Muscle layer of colon (tissue), 2 donors: ENCODE data around the gene APOBEC2.

Source experiments
- H3K27ac ChIP-seq: one replicate; pipeline ENCODE4 v1.7.0; 2013; ENCODE audit warnings: low read depth, mild to moderate bottlenecking, low read length, moderate library complexity
- H3K27me3 ChIP-seq, 2 donors: one replicate each; pipeline ENCODE4 v1.7.0; 2013; ENCODE audit warnings: low read length in 2 of 2, mild to moderate bottlenecking in 2 of 2; ENCODE audit not compliant: insufficient read depth in 2 of 2, control insufficient read depth in 1 of 2
- H3K36me3 ChIP-seq: one replicate; pipeline ENCODE4 v1.7.0; 2013; ENCODE audit warnings: mild to moderate bottlenecking, low read length; ENCODE audit not compliant: insufficient read depth
- H3K4me1 ChIP-seq: one replicate; pipeline ENCODE4 v1.7.0; 2013; ENCODE audit warnings: mild to moderate bottlenecking, low read length; ENCODE audit not compliant: insufficient read depth
- H3K4me3 ChIP-seq, 2 donors: one replicate each; pipeline ENCODE4 v1.7.0; 2013; ENCODE audit warnings: low read length in 2 of 2, low read depth in 1 of 2, mild to moderate bottlenecking in 1 of 2, moderate library complexity in 1 of 2
- H3K9ac ChIP-seq: one replicate; pipeline ENCODE4 v1.7.0; 2013; ENCODE audit warnings: low read length
- H3K9me3 ChIP-seq: one replicate; pipeline ENCODE4 v1.7.0; 2013; ENCODE audit warnings: mild to moderate bottlenecking, low read length
- donor health status: abdominal sarcoma.
- donor health status: Adenocarcinoma of cecum.

The APOBEC2 gene

DNA sequence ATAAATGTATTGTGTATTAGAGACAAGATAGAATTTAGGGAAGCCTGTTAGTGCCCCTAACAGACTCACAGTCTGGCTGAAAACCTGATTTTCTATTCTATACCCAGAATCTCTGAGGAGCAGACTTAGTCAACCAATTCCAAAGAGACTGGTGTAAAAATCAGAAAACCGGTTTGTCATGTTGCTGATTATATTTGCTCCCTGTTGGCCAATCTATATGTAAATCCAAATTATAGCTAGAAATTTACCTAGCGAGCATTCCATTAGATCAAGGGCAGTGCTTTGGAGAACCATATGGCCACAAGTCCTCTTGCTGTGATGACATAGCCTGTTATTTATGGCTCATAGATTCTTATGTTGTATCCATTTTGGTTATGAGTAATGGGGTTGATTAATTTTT, 24.5 kb downstream of the APOBEC2 start:
- Histone ChIP-seq H3K4me1 (peaks cover 20% of the 10 kb centered on the region), H3K4me3 (no peak overlapping the region), H3K27me3 (no peaks in the 10 kb centered on the region), H3K36me3 (peaks cover 22% of the 10 kb centered on the region), H3K9me3 (no peaks in the 10 kb centered on the region), H3K9ac (no peak overlapping the region), H3K27ac (no peak overlapping the region)

DNA sequence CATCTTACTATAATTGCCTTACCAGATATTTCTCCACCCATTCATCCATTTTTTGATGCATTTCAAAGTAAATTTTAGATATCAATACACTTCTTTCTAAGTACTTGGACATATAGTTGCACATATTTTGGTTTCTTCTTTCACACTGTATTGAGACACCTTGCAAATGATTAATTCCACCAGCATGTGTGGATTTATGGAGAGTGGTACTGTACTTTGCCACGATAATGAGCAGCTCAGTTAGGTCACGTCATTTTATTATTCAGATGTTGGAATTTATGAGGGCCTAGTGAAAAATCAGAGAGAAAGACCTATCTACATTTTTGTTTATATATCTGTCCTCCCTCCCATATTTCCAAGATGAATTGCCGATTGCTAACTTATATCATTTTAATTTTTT, 25.1 kb downstream of the APOBEC2 start:
- Histone ChIP-seq H3K4me3 (no peak overlapping the region), H3K4me1 (peaks cover 20% of the 10 kb centered on the region), H3K9me3 (no peaks in the 10 kb centered on the region), H3K36me3 (peaks cover 22% of the 10 kb centered on the region), H3K27me3 (no peaks in the 10 kb centered on the region), H3K9ac (no peak overlapping the region), H3K27ac (no peak overlapping the region)

GRCh38 chr6:41079080-41079479, 26.1 kb downstream of the APOBEC2 start:
- Histone ChIP-seq H3K9me3 (no peaks in the 10 kb centered on the region), H3K9ac (no peak overlapping the region), H3K4me1 (peaks cover 19% of the 10 kb centered on the region), H3K36me3 (peaks cover 27% of the 10 kb centered on the region), H3K27ac (no peak overlapping the region), H3K4me3 (no peak overlapping the region), H3K27me3 (no peaks in the 10 kb centered on the region)

GRCh38 chr6:41080621-41081020, 27.6 kb downstream of the APOBEC2 start:
- no peak overlapping the region for H3K27ac ChIP-seq
- H3K4me1 ChIP-seq: peaks cover 4% of the 10 kb centered on the region
- no peaks in the 10 kb centered on the region for H3K9me3 ChIP-seq
- H3K9ac ChIP-seq: no peak overlapping the region
- no peaks in the 10 kb centered on the region for H3K27me3 ChIP-seq
- peaks cover 42% of the 10 kb centered on the region for H3K36me3 ChIP-seq
- no peak overlapping the region for H3K4me3 ChIP-seq

DNA sequence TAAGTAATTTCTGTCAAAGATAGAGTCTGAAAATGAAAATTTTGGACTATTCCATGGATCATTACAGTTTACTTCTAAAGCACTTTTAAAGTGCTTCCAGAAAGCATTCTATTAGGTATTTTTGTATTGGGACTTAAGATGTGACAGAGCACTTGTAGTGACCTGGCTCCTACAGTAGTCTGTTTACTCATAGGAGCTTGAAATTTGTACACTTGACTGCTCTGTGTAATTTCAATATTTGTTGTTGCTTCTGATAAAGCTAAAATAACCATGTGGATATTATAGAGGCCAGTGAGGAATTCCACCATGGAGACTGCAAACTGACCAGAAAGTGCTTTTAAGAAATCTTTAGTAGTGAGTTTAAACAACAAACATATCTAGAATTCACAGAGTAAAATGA, 30.1 kb downstream of the APOBEC2 start:
- Histone ChIP-seq H3K36me3 (peaks cover 42% of the 10 kb centered on the region), H3K27ac (no peak overlapping the region), H3K9ac (no peak overlapping the region), H3K9me3 (no peaks in the 10 kb centered on the region), H3K4me3 (no peak overlapping the region), H3K4me1 (no peaks in the 10 kb centered on the region), H3K27me3 (no peaks in the 10 kb centered on the region)

- Histone ChIP-seq H3K9me3 (no peaks in the 10 kb centered on the region), H3K4me3 (no peak overlapping the region), H3K27ac (no peak overlapping the region), H3K27me3 (no peaks in the 10 kb centered on the region), H3K4me1 (no peaks in the 10 kb centered on the region), H3K9ac (no peak overlapping the region), H3K36me3 (peaks cover 31% of the 10 kb centered on the region)
These were observed 32.2 kb downstream of the APOBEC2 start for GRCh38 chr6:41085182-41085581.

DNA sequence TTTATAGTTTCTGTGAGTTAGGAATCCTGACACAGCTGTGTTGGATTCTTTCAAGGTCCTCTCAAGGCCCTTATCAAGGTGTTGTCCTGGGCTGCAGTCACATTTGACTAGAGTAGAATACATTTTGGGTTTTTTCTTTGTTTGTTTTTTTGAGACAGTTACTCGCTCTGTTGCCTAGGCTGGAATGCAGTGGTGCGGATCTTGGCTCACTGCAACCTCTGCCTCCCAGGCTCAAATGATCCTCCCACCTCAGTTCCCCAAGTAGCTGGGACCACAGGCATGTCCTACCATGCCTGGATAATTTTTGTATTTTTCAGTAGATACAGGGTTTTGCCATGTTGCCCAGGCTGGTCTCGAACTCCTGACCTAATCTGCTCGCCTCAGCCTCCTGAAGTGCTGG, 35.4 kb downstream of the APOBEC2 start:
- Histone ChIP-seq H3K27ac (no peak overlapping the region), H3K36me3 (peaks cover 53% of the 10 kb centered on the region), H3K9me3 (no peaks in the 10 kb centered on the region), H3K4me3 (no peak overlapping the region), H3K9ac (no peak overlapping the region), H3K27me3 (no peaks in the 10 kb centered on the region), H3K4me1 (no peaks in the 10 kb centered on the region)

- Histone ChIP-seq H3K4me1 (no peaks in the 10 kb centered on the region), H3K4me3 (no peak overlapping the region), H3K36me3 (peaks cover 59% of the 10 kb centered on the region), H3K27ac (no peak overlapping the region), H3K9me3 (no peaks in the 10 kb centered on the region), H3K9ac (no peak overlapping the region), H3K27me3 (no peaks in the 10 kb centered on the region)
These were observed 38.1 kb downstream of the APOBEC2 start for GRCh38 chr6:41090841-41091761.

DNA sequence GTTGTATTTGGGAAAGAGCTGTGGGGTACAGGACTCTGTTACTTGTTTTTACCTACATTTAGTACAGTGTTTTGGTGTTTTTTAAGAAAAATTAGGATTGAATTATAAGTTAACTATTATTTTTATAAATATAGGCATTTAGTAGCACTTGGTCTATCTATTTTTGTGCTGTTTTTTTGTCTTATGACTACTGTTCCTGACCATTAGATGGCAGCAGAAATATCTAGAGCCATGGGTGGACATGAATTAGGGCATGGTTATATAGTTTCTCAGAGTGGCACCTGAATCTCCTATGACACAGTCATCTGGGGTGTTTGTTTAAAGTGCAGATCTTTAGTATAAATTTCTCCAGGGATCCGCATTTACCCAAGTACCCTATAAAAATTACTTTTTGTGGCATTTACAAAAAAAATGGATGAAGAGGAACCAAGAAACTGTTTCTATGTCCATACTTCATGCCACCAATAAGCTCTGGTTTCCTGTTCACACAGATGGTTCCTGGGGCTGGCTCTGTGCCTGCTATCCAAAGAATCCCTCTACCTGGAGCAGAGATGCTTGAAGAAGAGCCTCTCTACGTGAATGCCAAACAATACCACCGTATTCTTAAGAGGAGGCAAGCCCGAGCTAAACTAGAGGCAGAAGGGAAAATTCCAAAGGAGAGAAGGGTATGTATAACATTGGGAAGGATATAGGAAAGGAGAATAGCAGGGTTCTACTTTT, 39.6 kb downstream of the APOBEC2 start:
- Histone ChIP-seq H3K9ac (no peak overlapping the region), H3K27me3 (no peaks in the 10 kb centered on the region), H3K36me3 (peaks cover 72% of the 10 kb centered on the region), H3K27ac (no peak overlapping the region), H3K9me3 (no peaks in the 10 kb centered on the region), H3K4me3 (no peak overlapping the region), H3K4me1 (no peaks in the 10 kb centered on the region)

DNA sequence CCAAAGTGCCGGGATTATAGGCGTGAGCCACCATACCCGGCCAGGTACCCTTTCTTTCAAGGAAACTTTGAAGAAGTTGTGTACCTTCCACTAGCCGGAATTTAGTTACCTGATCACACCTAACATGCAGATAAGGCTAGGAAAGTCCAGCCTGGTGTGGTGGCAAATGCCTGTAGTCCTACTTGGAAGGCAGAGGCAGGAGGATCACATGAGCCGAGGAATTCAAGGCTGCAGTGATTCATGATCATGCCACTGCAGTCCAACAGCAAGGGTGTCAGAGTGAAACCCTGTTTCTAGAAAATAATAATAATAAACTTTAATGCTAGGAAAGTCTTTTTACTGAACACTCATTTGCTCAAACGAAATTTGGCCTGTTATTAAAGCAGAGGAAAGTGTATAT, 40.7 kb downstream of the APOBEC2 start:
- Histone ChIP-seq H3K27ac (no peak overlapping the region), H3K9me3 (no peaks in the 10 kb centered on the region), H3K4me1 (no peaks in the 10 kb centered on the region), H3K27me3 (no peaks in the 10 kb centered on the region), H3K4me3 (no peak overlapping the region), H3K36me3 (peaks cover 84% of the 10 kb centered on the region), H3K9ac (no peak overlapping the region)

DNA sequence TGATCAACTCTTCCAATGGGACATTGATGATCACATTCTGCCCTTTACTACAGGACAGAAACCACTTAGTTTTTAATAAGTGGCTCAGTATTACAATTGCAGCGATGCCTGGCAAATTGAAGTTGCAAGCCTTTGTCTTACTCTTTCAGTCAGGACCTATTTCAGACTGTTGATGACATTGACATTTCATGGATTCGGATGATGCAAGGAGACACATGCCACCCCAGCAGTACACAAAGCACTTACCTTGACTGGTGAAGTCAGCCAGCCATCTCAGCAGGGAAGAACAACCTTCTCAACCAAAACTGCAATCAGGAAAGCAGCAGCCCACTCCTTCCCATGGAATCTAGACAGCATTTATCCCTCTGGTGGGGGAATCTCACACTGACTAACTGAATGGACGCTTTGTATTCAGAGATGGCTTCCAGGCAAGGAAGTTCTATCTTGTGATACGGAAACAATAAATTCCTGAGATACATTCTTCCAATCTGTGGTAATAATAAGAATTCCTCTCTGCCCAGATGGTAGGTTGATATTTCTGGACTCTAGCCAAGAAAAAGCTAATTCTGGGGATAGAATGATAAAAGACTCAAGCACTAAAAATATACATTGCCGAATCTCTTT, 44.6 kb downstream of the APOBEC2 start:
- H3K4me3 ChIP-seq: no peak overlapping the region
- H3K27me3 ChIP-seq: no peaks in the 10 kb centered on the region
- no peak overlapping the region for H3K27ac ChIP-seq
- H3K36me3 ChIP-seq: peaks cover 78% of the 10 kb centered on the region
- no peak overlapping the region for H3K9ac ChIP-seq
- no peaks in the 10 kb centered on the region for H3K4me1 ChIP-seq
- no peaks in the 10 kb centered on the region for H3K9me3 ChIP-seq
